Upper lobe of left lung (tissue), 4 donors: ENCODE results near the gene ACSL5.

Experiments
- EP300 ChIP-seq, 4 donors: sonication (generic); formaldehyde crosslinking; IDR thresholded peaks; one replicate each; pipeline ENCODE4 v1.5.1; 2017; ENCODE audit warnings: antibody characterized with exemption in 4 of 4, control low read depth in 2 of 4
- POLR2A ChIP-seq, 4 donors: fragments of 450-650 bp; IDR thresholded peaks; one replicate each; pipeline ENCODE4 v1.5.1; 2016 to 2017; ENCODE audit warnings: antibody characterized with exemption in 4 of 4, mild to moderate bottlenecking in 2 of 4
- POLR2AphosphoS5 ChIP-seq, 2 donors: sonication (generic); formaldehyde crosslinking; IDR thresholded peaks; one replicate each; pipeline ENCODE4 v1.5.1; 2017; ENCODE audit warnings: antibody characterized with exemption in 2 of 2
- TF ChIP-seq, protein P1 (sequence below), 6 experiments: fragments of 450-650 bp in 4 of 6; fragments of 200-600 bp in 2 of 6; sonication (generic) in 2 of 6; IDR thresholded peaks; one replicate each; pipeline ENCODE4 v1.5.1; 2016 to 2019; ENCODE audit warnings: antibody characterized with exemption in 6 of 6

GRCh38 chr10:112465299-112465883, 91.5 kb downstream of the ACSL5 start:
- TF ChIP-seq, protein P1, sequence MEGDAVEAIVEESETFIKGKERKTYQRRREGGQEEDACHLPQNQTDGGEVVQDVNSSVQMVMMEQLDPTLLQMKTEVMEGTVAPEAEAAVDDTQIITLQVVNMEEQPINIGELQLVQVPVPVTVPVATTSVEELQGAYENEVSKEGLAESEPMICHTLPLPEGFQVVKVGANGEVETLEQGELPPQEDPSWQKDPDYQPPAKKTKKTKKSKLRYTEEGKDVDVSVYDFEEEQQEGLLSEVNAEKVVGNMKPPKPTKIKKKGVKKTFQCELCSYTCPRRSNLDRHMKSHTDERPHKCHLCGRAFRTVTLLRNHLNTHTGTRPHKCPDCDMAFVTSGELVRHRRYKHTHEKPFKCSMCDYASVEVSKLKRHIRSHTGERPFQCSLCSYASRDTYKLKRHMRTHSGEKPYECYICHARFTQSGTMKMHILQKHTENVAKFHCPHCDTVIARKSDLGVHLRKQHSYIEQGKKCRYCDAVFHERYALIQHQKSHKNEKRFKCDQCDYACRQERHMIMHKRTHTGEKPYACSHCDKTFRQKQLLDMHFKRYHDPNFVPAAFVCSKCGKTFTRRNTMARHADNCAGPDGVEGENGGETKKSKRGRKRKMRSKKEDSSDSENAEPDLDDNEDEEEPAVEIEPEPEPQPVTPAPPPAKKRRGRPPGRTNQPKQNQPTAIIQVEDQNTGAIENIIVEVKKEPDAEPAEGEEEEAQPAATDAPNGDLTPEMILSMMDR (IDR thresholded peaks at IDR 0.05) = no peak
- TF ChIP-seq POLR2AphosphoS5 (IDR thresholded peaks at IDR 0.05) (no peak), EP300 (IDR thresholded peaks at IDR 0.05) (no peak), POLR2A (IDR thresholded peaks at IDR 0.05) (no peak)
